ENCODE results near the gene NUFIP2.
A peak's percentile ranks its signal among the peaks of the same experiment; 100 is the strongest.

Gene NUFIP2

GRCh38 chr17:29294580-29294900 is 592 bp upstream of the NUFIP2 start:
- H3K4me3 ChIP-seq (replicated peaks in 1 of 2; ENCODE audit: low read depth in 2 of 2, low read length in 2 of 2) = peak overlapping the region; percentile 93 to 99
- DNase-seq (ENCODE audit: low read depth in 2 of 2) = no peak
- TF ChIP-seq CTCF (IDR thresholded peaks at IDR 0.05; ENCODE audit: low read depth, low read length) = no peak

- peak; percentile 47 to 58 for DNase-seq (ENCODE audit: low read depth in 2 of 2)
- no peak for TF ChIP-seq CTCF (IDR thresholded peaks at IDR 0.05; ENCODE audit: low read depth, low read length)
- peak overlapping the region; percentile 93 to 99 for H3K4me3 ChIP-seq (replicated peaks in 1 of 2; ENCODE audit: low read depth in 2 of 2, low read length in 2 of 2)
Measured at GRCh38 chr17:29292992-29293889, 707 bp downstream of the NUFIP2 start.

- peak; percentile 50 to 71 for DNase-seq (ENCODE audit: low read depth in 2 of 2)
- TF ChIP-seq CTCF (IDR thresholded peaks at IDR 0.05; ENCODE audit: low read depth, low read length) = no peak
- peak overlapping the region; percentile 93 to 99 for H3K4me3 ChIP-seq (replicated peaks in 1 of 2; ENCODE audit: low read depth in 2 of 2, low read length in 2 of 2)
Measured at GRCh38 chr17:29292071-29292991, 1.6 kb downstream of the NUFIP2 start.

- peak; percentile 81 to 86 for DNase-seq (ENCODE audit: low read depth in 2 of 2)
- peak overlapping the region; percentile 63 to 93 for H3K4me3 ChIP-seq (replicated peaks in 1 of 2; ENCODE audit: low read depth in 2 of 2, low read length in 2 of 2)
- TF ChIP-seq CTCF (IDR thresholded peaks at IDR 0.05; ENCODE audit: low read depth, low read length) = peak; percentile 62
Measured at GRCh38 chr17:29291163-29291752, 2.7 kb downstream of the NUFIP2 start.

- no peak for TF ChIP-seq CTCF (IDR thresholded peaks at IDR 0.05; ENCODE audit: low read depth, low read length)
- peak overlapping the region in 1 of 2 donors; percentile 93 for H3K4me3 ChIP-seq (replicated peaks in 1 of 2; ENCODE audit: low read depth in 2 of 2, low read length in 2 of 2)
- no peak for DNase-seq (ENCODE audit: low read depth in 2 of 2)
Measured at GRCh38 chr17:29289852-29290251, 4.1 kb downstream of the NUFIP2 start.

GRCh38 chr17:29283961-29284360 is 10.0 kb downstream of the NUFIP2 start:
- no peak overlapping the region for H3K4me3 ChIP-seq (replicated peaks in 1 of 2; ENCODE audit: low read depth in 2 of 2, low read length in 2 of 2)
- no peak for TF ChIP-seq CTCF (IDR thresholded peaks at IDR 0.05; ENCODE audit: low read depth, low read length)
- no peak for DNase-seq (ENCODE audit: low read depth in 2 of 2)

Measured in cardiac fibroblast (primary cell).